HG02884 (cell line): ENCODE results near the gene CNTN4.
"Not testable (repeated sequence)": the region's sequence is repeated elsewhere in the genome, so short reads cannot be mapped to it uniquely, and the experiment has no call there.

ENCODE experiments used
- ATAC-seq: cut with Tn5 transposase; IDR thresholded peaks from one replicate; pipeline ENCODE4 v1.9.1; 2021; ENCODE audit warnings: mild to moderate bottlenecking, moderate library complexity; ENCODE audit not compliant: unreplicated experiment

The CNTN4 gene

DNA sequence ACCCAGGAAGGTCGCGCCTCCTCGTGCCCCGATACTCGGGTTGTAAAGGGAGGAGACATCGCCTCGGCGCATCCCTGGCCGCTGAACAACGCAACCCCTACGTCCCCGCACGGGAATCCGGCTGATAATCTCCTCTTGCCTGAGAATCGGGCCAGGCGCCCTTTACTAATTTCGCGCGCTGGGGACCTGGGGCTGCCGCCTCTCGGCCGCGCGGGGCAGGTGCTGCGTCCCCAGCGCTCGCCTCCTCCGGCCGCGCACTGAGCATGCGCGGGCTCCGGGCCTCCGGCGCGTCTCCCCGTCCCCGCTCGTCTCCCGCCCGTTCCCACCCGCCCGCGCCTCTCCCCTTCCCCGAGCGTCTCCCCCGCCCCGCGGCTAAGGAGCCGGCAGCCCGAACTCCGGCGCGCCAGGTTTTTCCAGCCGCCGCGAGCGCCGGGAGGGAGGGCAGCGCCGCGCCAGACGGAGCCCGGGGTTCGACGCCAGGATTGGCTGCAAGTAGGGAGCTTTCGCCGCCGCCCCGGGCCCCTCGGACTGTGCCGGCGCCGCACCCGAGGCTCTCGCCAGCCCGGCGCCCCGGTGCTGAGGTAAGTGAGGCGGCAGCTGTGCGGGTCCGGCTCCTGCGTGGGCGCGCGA lies at the start of gene CNTN4:
CNTN4 (plus strand) TSS at position 469 of the 630 bp plus-strand sequence.
- no peak for ATAC-seq

DNA sequence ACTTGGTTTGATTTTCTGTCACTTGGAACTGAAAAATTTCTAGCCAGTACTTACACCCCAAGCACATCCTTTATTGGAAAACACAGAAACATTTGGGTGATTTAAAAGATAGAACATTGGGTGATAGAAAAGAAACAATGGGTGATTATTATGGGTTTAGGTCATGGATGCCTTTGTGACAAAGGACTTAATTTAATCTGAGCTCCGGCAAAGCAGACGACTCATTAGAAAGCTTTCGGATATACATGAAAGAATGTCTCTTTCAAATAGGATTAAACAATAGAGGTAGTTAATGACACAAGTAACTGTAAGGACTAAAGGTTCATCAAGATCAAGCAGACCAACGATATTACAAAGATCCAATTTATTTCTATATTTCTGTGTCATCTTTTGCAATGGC lies 37.3 kb upstream of the CNTN4 start:
- no peak for ATAC-seq

DNA sequence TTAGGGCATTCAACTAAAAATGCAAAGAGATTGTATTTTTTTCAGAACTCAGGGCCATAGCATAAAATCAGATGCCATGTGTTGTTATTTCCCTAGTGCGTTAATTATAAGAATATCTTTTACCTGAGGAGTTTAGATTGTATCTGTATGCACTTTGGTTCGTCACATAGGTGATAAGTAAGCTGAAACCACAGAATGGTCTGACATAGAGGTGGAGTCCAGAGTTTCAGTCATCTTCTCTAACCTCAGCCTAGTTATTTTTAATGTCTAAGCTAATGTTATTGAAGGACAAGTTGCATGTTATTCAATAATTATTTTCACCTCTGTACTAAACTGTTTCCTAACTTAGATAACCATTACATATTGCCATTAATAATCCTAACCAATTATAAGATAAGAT lies 27.1 kb upstream of the CNTN4 start:
- no peak for ATAC-seq

DNA sequence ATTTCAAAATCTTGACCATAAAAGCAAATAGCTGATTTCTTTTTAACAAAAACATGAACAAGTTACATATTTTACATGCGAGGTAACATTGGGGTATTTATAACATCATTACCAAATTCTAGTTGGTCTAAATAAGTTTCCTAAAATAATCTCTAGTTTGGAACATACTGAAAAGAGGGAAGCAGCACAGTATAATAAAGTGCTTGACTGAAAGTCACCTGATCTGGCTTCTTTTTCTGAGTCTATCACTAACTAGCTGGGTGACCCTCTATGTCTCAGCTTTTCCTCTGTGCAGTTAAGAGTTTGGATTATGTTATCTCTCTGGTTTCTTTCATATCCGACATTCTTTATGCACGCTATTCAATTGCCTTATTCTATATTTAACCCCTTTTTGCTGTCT lies 19.8 kb upstream of the CNTN4 start:
- ATAC-seq: no peak

- no peak for ATAC-seq
Observed at GRCh38 chr3:2082871-2083480, 15.7 kb upstream of the CNTN4 start.

GRCh38 chr3:2083558-2083957 lies 15.1 kb upstream of the CNTN4 start:
- ATAC-seq: not testable (repeated sequence)

GRCh38 chr3:2090095-2090911 lies 8.4 kb upstream of the CNTN4 start:
- no peak for ATAC-seq

DNA sequence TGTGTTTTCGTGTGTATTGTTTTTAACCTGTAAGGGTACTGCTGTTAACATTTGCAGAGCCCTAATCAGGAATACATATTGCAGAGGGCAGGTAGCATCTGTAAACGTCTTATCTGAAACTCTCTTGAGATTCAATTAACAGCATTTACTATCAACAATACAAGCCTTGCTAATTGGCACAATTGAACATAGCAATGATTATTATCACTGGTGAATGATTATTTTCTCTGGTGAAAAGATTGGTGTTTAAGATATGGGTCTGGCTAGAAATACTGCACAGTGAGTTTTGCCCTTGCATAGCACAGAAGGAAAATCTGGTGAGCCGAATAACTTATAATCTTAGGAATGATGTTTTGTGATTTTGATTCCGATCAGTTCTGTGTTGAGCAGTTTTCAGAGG lies 5.9 kb upstream of the CNTN4 start:
- no peak for ATAC-seq

- no peak for ATAC-seq
Observed at GRCh38 chr3:2094941-2095340, 3.7 kb upstream of the CNTN4 start.

DNA sequence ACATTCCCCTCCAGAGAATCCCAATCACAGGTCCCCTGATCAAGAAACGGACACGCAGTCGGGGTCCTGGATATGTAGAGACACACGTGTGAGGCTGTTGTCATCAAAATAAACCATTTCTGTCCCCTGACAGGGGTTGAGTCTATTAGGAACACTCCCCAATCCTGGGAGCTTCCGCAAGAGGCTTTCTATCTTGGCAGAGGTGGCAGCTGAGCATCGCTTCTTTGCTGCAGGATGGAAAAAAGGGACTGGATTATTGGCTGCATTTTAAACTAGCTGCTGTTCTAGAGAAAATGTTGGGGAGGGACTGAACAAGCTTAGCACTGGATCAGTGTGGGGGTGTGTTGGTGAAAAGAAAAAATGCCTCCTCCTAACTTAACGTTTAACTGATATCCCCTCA lies 2.5 kb upstream of the CNTN4 start:
- no peak for ATAC-seq

DNA sequence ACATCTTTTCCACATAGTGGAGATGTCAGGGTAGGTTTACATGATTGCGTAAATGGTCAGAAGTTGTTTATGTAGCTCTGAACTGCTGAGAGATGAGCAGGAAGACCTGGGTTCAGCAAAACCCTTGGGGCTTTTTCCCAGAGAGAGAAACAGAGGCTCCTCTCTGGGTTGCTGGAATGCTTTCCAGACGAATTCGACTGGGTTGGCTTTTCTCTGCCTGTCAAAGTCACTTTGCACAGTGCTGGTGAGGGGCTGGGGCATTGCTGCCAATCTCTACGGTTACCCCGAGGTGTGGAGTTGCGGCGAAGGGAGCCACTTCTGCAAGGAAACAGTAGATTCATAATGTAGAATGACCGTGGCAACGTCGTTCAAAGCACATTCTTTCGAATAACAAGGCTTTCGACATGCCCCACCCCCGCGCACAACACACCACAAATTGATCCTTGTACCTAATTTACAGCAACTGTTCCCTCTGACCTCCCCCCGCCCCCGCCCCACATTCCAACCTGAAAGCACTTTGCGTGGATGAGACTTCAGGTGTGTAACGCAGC lies 950 bp upstream of the CNTN4 start:
- ATAC-seq: no peak

- ATAC-seq: no peak
Observed at GRCh38 chr3:2099028-2099671, 484 bp downstream of the CNTN4 start.

DNA sequence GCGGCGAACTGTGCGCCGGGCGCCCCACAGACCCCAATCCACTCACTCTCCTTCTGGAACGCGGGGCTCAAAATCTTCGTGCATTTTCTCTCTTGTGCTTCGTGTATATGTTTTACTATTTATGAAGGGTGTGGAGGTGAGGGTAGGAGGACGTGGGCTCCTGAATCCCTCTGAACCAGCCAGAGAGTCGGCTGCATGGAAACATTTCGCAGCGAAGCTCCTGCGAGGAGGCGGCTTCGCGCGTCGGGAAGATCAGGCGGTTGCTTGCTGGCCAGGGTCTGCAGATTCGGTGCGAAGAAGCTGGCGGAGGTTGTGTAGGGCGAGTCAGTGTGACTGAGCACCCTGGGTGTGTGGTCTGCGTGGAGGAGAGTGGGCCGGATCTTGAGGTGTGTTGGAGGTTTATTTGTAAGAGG lies 1.1 kb downstream of the CNTN4 start:
- no peak for ATAC-seq

- ATAC-seq: no peak
Observed at GRCh38 chr3:2106438-2106837, 7.8 kb downstream of the CNTN4 start.

GRCh38 chr3:2110597-2111117 lies 12.0 kb downstream of the CNTN4 start:
- ATAC-seq: no peak

DNA sequence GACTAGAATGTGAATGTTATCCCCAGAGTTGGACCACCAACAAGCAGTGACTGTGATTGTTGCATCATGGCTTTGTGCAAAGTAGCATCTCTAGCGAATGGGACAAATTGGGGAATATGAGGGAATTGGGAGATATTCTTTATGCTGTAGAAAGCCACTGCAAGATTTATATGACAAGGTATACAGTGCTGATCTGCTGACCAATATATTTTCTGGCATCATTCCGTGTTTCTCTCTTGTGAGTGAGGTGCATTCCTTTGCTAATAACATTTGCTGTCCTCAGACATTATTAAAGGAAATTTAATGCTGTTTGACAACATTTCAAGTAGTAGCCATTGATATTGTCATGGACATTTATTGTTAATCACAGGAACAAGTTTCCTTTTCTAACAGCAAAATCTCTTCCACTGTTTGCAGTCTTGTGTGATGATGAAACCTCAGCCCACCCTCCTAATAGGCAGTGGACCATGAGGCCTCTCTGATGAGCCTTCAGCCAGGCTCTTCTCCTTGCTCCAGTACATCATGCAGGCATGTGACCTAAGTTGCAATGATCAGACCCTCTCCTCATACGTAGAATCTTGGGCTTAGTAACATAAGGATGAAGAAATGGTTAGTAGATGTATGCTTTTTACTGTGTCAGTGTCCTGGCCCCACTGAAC lies 16.1 kb downstream of the CNTN4 start:
- no peak for ATAC-seq

DNA sequence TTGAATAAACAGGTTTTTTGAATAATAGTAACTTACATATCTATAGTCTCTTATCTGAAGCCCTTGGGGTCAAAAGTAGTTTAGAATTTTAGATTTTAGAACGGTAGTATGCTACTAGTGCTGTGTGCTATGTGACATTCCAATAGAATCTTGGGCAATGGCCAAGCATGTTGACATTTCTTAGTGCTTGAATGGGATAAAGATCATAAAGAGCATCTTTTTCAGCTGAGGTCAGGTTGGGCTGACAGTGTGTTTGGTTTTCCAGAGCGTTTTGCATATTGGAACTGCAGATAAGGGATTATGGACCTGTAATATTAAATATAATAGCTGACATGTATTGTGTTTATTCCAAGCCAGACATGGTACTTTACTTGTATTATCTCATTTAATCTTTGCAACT lies 32.1 kb downstream of the CNTN4 start:
- ATAC-seq: no peak

GRCh38 chr3:2133146-2133545 lies 34.5 kb downstream of the CNTN4 start:
- no peak for ATAC-seq

- ATAC-seq: no peak
Observed at GRCh38 chr3:2137651-2138050, 39.0 kb downstream of the CNTN4 start.

- ATAC-seq: no peak
Observed at GRCh38 chr3:2141482-2141881, 42.8 kb downstream of the CNTN4 start.
